Measurements from ENCODE around the gene RAMP2. TPM values are rescaled to one million over a fixed set of nuclear protein-coding genes. Genes with fewer than 3 reads are reported as not detected.
A peak's percentile ranks its signal among the peaks of the same experiment; 100 is the strongest.

Gene RAMP2
- total RNA-seq, 4 donors from 2014 or later: 4.7 to 23.3 (median 11.8) TPM; not detected in 1

DNA sequence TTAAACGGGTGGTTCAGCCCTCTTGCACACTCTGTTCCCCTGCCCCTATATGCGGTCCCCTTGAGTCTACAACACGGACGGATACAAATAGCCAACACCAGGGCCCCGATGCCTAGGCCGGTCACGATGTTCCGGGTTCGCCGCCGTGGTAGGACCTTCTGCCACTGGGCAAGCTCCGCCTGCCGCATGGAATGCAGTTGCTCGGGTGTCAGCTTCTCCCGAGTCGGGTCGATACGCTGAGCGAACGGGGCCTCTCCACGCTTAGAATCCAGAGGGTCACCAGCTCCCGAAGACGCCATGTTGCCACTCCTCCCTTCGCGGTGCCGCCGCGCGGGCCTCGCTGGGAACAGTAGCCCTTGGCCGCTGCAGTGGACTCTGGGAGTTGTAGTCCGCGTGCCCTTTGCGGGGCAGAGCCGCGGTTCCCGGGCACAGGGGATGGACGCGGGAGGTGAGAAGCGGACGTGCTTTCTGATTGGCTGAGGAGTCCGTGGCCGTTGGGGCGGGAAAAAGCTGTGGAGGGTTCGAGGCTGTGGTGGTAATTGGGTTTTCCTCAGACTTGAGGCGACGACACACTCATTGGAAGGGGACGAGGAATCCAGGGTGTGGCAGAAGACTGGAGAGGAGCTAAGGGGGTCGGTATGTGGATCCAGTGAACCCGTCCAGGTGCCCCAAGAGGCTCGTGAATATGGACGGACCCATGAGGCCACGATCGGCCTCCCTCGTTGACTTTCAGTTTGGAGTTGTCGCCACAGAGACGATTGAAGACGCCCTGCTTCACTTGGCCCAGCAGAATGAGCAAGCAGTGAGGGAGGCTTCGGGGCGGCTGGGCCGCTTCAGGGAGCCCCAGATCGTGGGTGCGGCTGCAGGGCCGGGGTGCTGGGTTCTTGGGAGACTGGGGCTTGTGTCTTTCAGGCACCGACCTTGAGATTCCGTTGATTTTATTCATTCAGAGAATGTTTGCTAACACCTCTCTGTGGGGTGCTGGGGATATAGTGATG is 37.7 kb downstream of the RAMP2 start, which contains the start of the genes CNTD1 and COA3:
Gene CNTD1 (plus strand): TSS at position 479 of the 998 bp plus-strand sequence. CDS start 207 bp downstream, at position 686.
Gene COA3 (minus strand): TSS at position 322 of the 998 bp plus-strand sequence. CDS start 23 bp downstream, at position 299.
- intact Hi-C loops (cut with DNase I): no loop called here
- WGBS, 2 donors: 40 to 46% methylated on average over 17 to 35 of the region's 66 CpGs
- H3K9me3 ChIP-seq: no peaks in the 10 kb centered on the region
- no peak for DNase-seq
- peaks cover 29 to 40% (median 29%) of the 10 kb centered on the region in 3 donors for H3K4me1 ChIP-seq
- TF ChIP-seq, protein P1, sequence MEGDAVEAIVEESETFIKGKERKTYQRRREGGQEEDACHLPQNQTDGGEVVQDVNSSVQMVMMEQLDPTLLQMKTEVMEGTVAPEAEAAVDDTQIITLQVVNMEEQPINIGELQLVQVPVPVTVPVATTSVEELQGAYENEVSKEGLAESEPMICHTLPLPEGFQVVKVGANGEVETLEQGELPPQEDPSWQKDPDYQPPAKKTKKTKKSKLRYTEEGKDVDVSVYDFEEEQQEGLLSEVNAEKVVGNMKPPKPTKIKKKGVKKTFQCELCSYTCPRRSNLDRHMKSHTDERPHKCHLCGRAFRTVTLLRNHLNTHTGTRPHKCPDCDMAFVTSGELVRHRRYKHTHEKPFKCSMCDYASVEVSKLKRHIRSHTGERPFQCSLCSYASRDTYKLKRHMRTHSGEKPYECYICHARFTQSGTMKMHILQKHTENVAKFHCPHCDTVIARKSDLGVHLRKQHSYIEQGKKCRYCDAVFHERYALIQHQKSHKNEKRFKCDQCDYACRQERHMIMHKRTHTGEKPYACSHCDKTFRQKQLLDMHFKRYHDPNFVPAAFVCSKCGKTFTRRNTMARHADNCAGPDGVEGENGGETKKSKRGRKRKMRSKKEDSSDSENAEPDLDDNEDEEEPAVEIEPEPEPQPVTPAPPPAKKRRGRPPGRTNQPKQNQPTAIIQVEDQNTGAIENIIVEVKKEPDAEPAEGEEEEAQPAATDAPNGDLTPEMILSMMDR (IDR thresholded peaks at IDR 0.05): peak in 2 of 6 experiments; percentile 4 to 19
- TF ChIP-seq POLR2A (IDR thresholded peaks at IDR 0.05): peak in 1 of 4 donors; percentile 34
- H3K27ac ChIP-seq: peak within 1 kb of the TSS; percentile 84 to 90 (median 88)
- H3K27me3 ChIP-seq: no peaks in the 10 kb centered on the region
- H3K36me3 ChIP-seq: peaks cover 0 to 22% (median 5%) of the 10 kb centered on the region in 3 donors
- peak within 1 kb of the TSS; percentile 73 to 92 (median 84) for H3K4me3 ChIP-seq

DNA sequence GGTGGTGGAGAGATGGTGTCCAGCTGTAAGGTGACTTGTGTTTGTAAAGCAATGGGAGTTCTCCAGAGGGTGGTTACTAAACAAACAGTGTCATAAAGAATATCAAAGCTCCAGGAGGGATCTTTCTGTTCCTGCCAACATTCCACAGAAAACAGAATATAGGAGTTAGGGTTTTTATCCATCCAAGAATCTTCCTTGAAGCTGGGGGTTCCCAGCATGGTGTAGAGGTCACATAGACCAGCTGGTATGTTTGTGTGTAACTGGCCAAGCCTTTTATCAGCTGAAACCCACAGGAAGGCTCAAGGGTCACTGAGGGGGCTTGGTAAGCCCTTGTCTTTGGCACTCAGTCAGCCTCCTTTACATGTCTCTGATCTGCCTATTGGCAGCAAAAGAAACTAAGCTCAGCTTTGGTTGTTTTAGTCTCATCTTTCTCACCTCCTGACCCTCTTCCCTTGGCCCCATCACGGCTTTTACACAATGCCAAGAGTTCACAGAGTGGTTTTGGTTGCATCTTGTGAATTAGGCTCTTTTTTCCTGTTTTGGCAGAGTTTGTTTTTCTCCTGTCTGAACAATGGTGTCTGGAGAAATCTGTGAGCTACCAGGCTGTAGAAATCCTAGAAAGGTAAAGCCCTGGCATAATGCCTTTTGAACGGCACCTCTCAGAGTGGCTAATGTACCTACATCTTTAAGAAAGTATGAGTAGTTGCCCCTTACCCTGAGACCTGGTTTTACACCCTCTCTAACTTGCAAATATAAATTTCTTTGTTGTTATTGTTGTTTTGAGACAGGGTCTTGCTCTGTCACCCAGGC is 42.3 kb downstream of the RAMP2 start:
- DNase-seq: no peak
- no peak overlapping the region for H3K27ac ChIP-seq
- H3K36me3 ChIP-seq: peaks cover 0 to 3% (median 0%) of the 10 kb centered on the region in 3 donors
- intact Hi-C loops (cut with DNase I): no loop called here
- no peaks in the 10 kb centered on the region for H3K27me3 ChIP-seq
- no peak overlapping the region for H3K4me3 ChIP-seq
- TF ChIP-seq, protein P1 (IDR thresholded peaks at IDR 0.05): no peak
- TF ChIP-seq POLR2A (IDR thresholded peaks at IDR 0.05): no peak
- H3K9me3 ChIP-seq: no peaks in the 10 kb centered on the region
- WGBS, 2 donors: 38 to 55% methylated on average over 2 of the region's 2 CpGs
- peaks cover 5 to 6% (median 6%) of the 10 kb centered on the region in 3 donors for H3K4me1 ChIP-seq

DNA sequence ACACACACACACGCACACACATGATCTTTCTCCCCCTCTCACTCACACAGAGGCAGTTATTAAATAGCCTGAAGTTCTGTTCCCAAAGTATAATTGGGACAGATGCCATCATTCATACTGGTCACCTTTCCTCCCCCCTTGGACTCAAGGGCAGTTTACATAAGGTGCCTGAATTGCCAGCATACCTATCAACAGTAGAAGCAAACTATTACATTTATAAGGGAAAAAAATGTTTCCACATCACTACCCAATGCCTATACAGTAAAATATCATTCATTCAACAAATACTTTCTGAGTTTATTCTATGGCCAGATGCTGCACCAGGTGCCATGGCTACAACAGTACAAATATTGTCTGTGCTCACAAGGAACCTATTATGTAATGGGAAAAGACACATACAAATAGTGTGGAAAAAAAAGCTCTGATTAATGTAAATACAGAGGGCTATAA is 43.9 kb downstream of the RAMP2 start:
- Histone ChIP-seq H3K27ac (no peak overlapping the region), H3K27me3 (no peaks in the 10 kb centered on the region), H3K36me3 (peaks cover 0 to 19% (median 0%) of the 10 kb centered on the region in 3 donors), H3K4me3 (no peak overlapping the region), H3K9me3 (no peaks in the 10 kb centered on the region), H3K4me1 (no peaks in the 10 kb centered on the region)
- WGBS, 2 donors: 88 to 100% methylated on average over 1 of the region's 1 CpG
- TF ChIP-seq POLR2A (IDR thresholded peaks at IDR 0.05): no peak
- TF ChIP-seq, protein P1 (IDR thresholded peaks at IDR 0.05): no peak
- intact Hi-C loops (cut with DNase I): no loop called here
- DNase-seq: no peak

DNA sequence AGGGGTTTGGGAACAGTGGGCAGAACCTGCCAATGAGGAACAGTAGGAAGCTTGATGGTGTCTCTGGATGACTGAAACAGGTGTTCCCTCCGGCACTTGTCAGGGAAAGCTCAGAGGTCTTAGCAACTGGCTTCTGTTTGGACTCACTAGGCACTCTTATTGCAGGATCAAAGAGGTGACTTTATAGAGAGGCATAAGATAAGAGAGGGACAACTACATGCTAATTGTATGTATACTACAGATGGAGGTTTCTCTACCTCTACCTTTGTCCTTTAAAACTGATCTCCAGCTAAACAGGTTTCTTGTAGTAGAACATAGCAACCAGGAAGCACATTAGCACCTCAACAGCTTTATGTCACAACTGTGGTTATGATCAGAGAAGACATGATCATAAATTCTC is 45.2 kb downstream of the RAMP2 start:
- Histone ChIP-seq H3K4me1 (no peaks in the 10 kb centered on the region), H3K27me3 (no peaks in the 10 kb centered on the region), H3K4me3 (no peak overlapping the region), H3K27ac (no peak overlapping the region), H3K36me3 (peaks cover 0 to 32% (median 5%) of the 10 kb centered on the region in 3 donors), H3K9me3 (no peaks in the 10 kb centered on the region)
- DNase-seq: no peak
- WGBS, 2 donors: 77 to 95% methylated on average over 1 of the region's 1 CpG
- TF ChIP-seq POLR2A (IDR thresholded peaks at IDR 0.05): no peak
- TF ChIP-seq, protein P1 (IDR thresholded peaks at IDR 0.05): no peak
- intact Hi-C loops (cut with DNase I): no loop called here

Measured in esophagus squamous epithelium (tissue), 5 donors.